Peyer's patch (tissue), 4 donors: ENCODE data around the gene SERTAD1. TPM values are rescaled to one million over a fixed set of nuclear protein-coding genes. Genes with fewer than 3 reads are reported as not detected.

Experiments used
- DNase-seq, 3 donors: peaks; one replicate each; pipeline ENCODE4 v3.0.0-alpha.2; 2017 to 2019
- H3K27ac ChIP-seq, 4 donors: fragments of 200-600 bp; sonication (generic); one replicate each; pipeline ENCODE4 v1.5.1; 2016 to 2019
- H3K27me3 ChIP-seq, 2 donors: fragments of 200-600 bp; sonication (generic); one replicate each; pipeline ENCODE4 v1.5.1; 2019
- H3K36me3 ChIP-seq, 3 donors: fragments of 200-600 bp; sonication (generic); one replicate each; pipeline ENCODE4 v1.5.1; 2016 to 2019
- H3K4me1 ChIP-seq, 4 donors: fragments of 200-600 bp; sonication (generic); one replicate each; pipeline ENCODE4 v1.5.1; 2016 to 2019
- H3K4me3 ChIP-seq, 4 donors: fragments of 200-600 bp; sonication (generic); 1 replicate in 3 of 4; 2 replicates in 1 of 4; pipeline ENCODE4 v1.5.1; 2016 to 2019; ENCODE audit warnings: mild to moderate bottlenecking in 1 of 4
- H3K9me3 ChIP-seq, 4 donors: fragments of 200-600 bp; sonication (generic); one replicate each; pipeline ENCODE4 v1.5.1; 2016 to 2019; ENCODE audit warnings: mild to moderate bottlenecking in 1 of 4
- POLR2A ChIP-seq, 2 donors: fragments of 450-650 bp; IDR thresholded peaks; one replicate each; pipeline ENCODE4 v1.5.1; 2017; ENCODE audit warnings: antibody characterized with exemption in 2 of 2, mild to moderate bottlenecking in 2 of 2, moderate library complexity in 2 of 2
- total RNA-seq, 4 donors: library from RNA; depleted of rRNA; stranded (reverse); fragments of >200 nt; gene quantifications; one replicate each; pipeline ENCODE4 v1.1.0, GENCODE V29; 2016
- TF ChIP-seq, protein P1 (sequence below), 6 experiments: fragments of 450-650 bp in 4 of 6; fragments of 200-600 bp in 2 of 6; sonication (generic) in 1 of 6; IDR thresholded peaks; one replicate each; pipeline ENCODE4 v1.5.1; 2017 to 2019; ENCODE audit warnings: antibody characterized with exemption in 6 of 6, mild to moderate bottlenecking in 3 of 6, moderate library complexity in 1 of 6

The SERTAD1 gene
- total RNA-seq, 4 donors from 2014 or later: 4.1 to 18.2 (median 11.6) TPM

- no peaks in the 10 kb centered on the region for H3K36me3 ChIP-seq
- DNase-seq: no peak
- no peaks in the 10 kb centered on the region for H3K9me3 ChIP-seq
- no peaks in the 10 kb centered on the region for H3K4me1 ChIP-seq
- TF ChIP-seq, protein P1, sequence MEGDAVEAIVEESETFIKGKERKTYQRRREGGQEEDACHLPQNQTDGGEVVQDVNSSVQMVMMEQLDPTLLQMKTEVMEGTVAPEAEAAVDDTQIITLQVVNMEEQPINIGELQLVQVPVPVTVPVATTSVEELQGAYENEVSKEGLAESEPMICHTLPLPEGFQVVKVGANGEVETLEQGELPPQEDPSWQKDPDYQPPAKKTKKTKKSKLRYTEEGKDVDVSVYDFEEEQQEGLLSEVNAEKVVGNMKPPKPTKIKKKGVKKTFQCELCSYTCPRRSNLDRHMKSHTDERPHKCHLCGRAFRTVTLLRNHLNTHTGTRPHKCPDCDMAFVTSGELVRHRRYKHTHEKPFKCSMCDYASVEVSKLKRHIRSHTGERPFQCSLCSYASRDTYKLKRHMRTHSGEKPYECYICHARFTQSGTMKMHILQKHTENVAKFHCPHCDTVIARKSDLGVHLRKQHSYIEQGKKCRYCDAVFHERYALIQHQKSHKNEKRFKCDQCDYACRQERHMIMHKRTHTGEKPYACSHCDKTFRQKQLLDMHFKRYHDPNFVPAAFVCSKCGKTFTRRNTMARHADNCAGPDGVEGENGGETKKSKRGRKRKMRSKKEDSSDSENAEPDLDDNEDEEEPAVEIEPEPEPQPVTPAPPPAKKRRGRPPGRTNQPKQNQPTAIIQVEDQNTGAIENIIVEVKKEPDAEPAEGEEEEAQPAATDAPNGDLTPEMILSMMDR (IDR thresholded peaks at IDR 0.05): no peak
- TF ChIP-seq POLR2A (IDR thresholded peaks at IDR 0.05): no peak
- H3K27me3 ChIP-seq: no peaks in the 10 kb centered on the region
- no peak overlapping the region for H3K27ac ChIP-seq
- no peak overlapping the region for H3K4me3 ChIP-seq
These were observed 37.3 kb downstream of the SERTAD1 start for GRCh38 chr19:40388481-40388880.

GRCh38 chr19:40387155-40387554, 38.6 kb downstream of the SERTAD1 start:
- DNase-seq: no peak
- TF ChIP-seq POLR2A (IDR thresholded peaks at IDR 0.05): no peak
- TF ChIP-seq, protein P1 (IDR thresholded peaks at IDR 0.05): no peak
- Histone ChIP-seq H3K27ac (no peak overlapping the region), H3K36me3 (no peaks in the 10 kb centered on the region), H3K9me3 (no peaks in the 10 kb centered on the region), H3K4me3 (no peak overlapping the region), H3K27me3 (no peaks in the 10 kb centered on the region), H3K4me1 (no peaks in the 10 kb centered on the region)

DNA sequence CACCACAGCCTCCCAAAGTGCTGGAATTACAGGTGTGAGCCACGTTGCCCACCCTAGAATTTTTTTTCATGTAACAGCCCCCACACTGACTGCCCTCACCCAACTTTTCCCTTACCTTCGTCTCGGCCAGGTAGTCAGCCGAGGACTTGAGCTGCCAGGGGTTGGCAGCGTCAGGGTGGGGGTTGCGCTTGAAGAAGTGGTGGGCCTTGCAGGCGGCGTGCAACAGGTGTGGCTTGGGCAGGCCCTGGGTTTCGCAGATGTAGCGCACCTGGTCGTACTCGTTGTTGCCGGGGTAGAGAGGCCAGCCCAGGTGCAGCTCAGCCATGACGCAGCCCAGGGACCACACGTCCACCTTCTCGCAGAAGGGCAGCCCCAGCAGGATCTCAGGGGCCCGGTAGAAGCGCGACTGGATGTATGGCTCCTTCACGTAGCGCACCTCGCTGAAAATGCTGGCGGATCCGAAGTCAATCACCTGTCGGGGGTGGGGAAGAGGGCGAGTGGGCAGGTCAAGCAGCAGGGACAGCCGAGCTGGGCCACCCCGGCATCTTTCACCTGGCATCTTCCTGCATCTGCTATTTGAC, 42.0 kb downstream of the SERTAD1 start:
- no peak for DNase-seq
- no peak overlapping the region for H3K4me3 ChIP-seq
- no peaks in the 10 kb centered on the region for H3K27me3 ChIP-seq
- no peak for TF ChIP-seq POLR2A (IDR thresholded peaks at IDR 0.05)
- TF ChIP-seq, protein P1 (IDR thresholded peaks at IDR 0.05): no peak
- H3K36me3 ChIP-seq: peaks cover 0 to 8% (median 0%) of the 10 kb centered on the region in 3 donors
- no peak overlapping the region for H3K27ac ChIP-seq
- no peaks in the 10 kb centered on the region for H3K4me1 ChIP-seq
- H3K9me3 ChIP-seq: no peaks in the 10 kb centered on the region

GRCh38 chr19:40381321-40381720, 44.5 kb downstream of the SERTAD1 start:
- no peak overlapping the region for H3K27ac ChIP-seq
- H3K36me3 ChIP-seq: peaks cover 0 to 27% (median 0%) of the 10 kb centered on the region in 3 donors
- no peak overlapping the region for H3K4me3 ChIP-seq
- no peak for DNase-seq
- no peaks in the 10 kb centered on the region for H3K4me1 ChIP-seq
- TF ChIP-seq, protein P1 (IDR thresholded peaks at IDR 0.05): no peak
- no peak for TF ChIP-seq POLR2A (IDR thresholded peaks at IDR 0.05)
- H3K9me3 ChIP-seq: no peaks in the 10 kb centered on the region
- no peaks in the 10 kb centered on the region for H3K27me3 ChIP-seq

DNA sequence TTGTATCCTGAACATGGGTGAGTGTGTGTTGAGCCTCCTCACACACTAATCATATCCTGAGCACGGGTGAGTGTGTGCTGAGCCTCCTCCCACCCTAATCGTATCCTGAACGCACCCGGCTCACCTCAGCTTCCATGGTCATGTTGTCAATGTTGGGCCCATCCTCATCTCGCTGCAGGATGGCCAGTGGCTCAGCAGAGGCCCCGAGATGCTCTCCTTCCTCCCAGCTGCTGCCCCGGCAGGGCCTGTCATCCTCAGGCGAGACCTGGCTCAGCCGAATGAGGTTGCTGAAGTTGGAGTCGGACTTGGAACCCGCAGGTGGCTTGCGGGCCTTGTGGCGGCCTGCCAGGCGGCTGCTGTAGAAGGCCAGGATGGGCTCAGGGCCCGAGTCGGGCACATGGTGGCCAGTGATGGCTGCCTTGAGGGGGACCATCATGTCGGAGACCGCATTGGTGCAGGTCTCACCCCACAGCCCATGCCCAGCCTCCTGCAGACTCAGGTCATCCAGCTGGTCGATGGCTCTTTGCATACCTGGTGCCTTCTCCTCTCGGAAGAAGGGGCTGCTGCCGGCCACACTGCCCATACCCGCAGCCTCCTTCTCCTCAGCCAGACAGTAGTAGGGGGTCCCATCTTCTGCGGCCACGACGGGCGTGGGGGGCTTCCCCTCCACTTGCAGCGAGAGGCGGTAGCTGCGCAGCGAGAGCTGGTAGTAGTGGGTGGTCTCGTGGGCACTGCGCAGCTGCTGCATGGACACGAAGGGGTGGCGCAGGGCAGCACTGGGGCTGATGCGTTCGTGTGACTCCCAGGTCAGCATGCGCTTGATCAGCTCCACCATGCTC, 45.4 kb downstream of the SERTAD1 start:
- Histone ChIP-seq H3K4me1 (no peaks in the 10 kb centered on the region), H3K36me3 (peaks cover 0 to 32% (median 0%) of the 10 kb centered on the region in 3 donors), H3K27ac (no peak overlapping the region), H3K4me3 (no peak overlapping the region), H3K27me3 (no peaks in the 10 kb centered on the region), H3K9me3 (no peaks in the 10 kb centered on the region)
- DNase-seq: no peak
- TF ChIP-seq, protein P1 (IDR thresholded peaks at IDR 0.05): no peak
- TF ChIP-seq POLR2A (IDR thresholded peaks at IDR 0.05): no peak
